TTC549 (cell line): ENCODE data around the gene PROSER2.

ENCODE experiments used
- FAIRE-seq: peaks from 2 replicates; lab custom pipeline; 2012; peaks lifted over from hg19 to GRCh38; lab: Jason Lieb, UNC

PROSER2 gene, protein sequence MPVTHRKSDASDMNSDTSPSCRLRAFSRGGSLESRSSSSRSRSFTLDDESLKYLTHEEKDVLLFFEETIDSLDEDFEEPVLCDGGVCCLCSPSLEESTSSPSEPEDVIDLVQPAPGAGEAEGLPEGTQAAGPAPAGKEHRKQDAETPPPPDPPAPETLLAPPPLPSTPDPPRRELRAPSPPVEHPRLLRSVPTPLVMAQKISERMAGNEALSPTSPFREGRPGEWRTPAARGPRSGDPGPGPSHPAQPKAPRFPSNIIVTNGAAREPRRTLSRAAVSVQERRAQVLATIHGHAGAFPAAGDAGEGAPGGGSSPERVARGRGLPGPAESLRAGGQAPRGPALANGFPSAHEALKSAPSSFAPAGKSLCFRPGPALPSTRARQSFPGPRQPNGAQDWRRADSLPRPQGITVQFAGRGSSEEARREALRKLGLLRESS

DNA sequence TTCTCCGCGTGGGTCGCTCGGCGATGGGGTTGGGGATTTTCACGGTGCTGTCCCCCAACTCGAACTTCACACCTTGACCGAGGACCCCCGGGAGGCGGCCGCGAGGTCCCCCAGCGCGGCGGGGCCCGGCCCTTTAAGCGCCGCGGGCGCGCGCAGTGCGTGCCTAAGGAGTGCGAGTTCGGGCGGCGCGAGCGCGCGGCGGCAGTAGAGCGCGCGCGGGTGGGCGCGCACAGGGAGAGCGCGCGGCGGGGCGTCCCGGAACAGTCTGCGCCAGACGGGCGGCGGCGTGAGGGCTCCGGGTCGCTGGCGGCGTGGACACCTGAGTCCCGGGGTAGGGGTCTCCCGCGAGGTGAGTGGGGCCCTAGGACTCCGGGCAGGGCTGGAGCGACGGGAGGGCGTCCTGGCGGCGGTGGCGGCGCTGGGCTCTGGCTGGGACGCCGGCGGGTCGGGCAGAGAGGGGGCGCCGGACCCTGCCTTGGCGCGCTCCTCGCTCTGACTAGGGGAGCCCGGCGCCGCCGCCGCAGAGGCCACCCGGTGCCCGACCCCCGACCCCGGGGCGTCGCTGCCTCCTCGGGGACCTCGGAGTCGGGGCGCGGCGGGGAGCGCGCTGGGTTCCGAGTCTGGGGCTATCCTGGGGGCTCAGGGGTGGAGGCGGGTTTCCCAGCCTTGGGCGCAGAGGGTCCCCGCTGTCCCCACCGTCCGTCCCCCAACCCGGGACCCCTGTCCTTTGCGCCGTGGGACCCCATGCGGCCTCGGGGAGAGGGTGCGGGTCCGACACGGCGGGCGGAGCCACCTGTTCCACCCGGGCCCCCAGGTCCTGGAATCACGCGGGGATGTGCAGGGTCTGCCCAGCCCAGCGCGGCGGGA, at the start of gene PROSER2:
Gene PROSER2, plus strand, starts transcription at position 235 of the 867 bp plus-strand sequence. CDS start 28,722 bp downstream, outside the sequence.
- FAIRE-seq: no peak

DNA sequence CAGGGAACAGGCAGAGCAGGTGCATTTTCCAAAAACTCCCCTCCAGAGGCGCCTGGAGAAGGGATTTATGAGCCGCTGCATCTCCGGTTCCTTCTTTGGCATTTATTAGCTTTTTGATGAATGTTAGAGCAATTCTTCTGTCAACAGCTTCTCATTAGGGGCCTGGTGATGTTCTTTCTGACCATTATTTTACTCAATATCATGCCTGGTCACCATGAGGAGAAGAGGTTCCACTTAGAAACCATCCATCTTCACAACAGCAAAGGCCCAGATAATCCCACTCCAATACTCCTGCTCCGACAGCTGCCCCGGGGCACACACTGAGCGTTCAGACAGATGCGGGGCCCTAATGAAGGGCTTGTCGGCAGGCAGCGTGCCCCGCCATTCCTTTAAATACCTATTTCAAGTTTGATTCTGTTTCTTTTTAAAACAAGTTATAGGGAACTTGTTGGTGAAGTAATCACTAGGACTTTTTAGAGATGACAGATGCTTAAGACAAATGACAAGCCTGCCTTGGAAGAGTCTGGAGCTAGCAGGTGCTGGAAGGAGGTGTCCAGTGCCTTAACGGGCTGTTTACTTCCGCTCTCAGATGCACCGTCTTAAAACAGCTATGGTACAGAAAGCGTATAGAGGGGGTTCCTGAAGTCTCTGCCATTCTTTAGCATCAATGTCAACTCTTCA, 49.3 kb upstream of the PROSER2 start:
- no peak for FAIRE-seq

DNA sequence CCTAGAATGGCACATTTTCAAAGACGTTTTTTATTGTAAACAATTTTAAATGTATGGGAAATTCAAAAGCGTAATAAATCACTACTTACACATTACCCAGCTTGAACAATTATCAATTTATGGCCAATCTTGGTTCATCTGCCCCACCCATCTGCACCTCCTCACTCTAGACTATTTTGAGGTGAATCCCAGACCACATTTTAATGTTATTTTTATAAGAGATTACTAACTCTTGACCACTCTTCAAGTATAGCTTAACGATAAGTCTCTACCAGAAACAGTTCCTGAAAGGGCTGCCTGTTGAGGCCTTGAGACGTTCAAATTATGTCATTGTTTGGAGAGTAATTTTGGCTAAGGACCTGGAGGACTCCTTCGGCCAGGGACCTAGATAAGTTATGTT, 47.7 kb upstream of the PROSER2 start:
- no peak for FAIRE-seq

DNA sequence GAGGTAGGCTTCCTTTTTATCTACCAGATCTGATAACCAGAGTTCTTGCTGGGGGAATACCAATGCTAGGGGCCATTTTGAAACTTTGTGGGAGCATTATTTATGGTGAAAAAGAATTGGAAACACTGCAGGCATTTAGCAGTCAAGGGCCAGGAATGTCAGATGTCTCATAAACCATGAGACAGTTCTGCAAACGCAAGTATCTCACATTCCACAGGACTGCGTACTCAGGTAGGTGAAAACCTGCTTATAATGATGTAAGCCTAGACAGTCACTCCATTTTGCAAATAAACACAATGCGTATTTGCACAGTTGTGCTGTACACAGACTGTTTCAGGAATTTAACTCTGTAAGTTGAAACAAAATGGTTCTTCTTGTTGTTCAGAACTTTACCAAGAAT, 47.1 kb upstream of the PROSER2 start:
- FAIRE-seq: no peak

DNA sequence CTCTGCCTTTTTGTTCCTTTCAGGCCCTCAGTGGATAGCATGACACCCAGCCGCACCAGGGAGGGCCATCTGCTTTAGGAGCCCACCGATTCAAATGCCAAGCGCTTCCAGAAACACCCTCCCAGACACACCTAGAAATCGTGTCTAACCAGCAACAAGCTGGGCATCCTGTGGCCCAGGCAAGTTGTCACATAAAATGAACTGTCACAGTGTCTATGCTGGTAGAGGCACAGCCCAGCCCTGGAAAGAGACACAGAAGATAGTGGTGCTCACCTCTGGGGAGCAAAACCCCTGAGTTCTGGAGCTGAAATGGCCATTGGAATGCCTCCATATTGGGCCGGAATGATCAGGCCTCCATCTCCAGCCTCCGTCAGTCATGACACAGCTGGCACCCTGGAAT, 42.0 kb upstream of the PROSER2 start:
- FAIRE-seq: no peak

DNA sequence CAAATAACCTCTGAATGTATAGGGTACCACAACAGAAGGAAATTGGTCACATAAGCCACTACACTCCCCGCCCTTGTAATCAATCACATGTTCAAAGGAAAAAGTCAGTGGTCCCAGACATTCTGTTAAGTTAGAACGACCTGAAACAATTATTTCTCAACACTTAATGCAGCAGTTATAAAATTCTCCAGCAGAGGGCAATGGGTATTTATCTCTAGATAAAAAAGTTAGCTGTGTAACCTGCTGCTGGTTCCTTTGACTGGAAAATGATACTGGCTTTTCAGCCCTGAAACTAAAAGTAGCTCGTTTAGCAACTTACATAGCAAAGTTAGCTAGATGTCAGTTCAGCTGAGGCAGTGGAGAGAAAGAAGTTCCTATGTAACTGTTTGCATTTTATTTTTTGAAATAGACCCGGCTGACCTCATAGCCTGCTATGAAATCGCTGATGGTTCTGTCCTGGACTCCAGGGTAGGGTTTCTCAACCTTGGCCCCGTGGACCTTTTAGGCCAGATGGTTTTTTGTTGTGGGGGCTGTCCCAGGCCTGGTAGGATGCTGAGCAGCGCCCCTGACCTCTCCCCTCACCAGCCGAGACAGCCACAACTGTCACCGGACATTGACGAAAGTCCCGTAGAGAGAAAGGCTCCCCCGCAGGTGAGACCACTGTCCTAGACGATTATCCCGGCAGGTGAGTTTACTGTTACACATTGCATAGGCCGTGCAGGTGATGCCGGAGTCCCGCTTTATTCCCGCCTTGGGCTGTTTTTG, 40.2 kb upstream of the PROSER2 start:
- FAIRE-seq: peak; percentile 60

DNA sequence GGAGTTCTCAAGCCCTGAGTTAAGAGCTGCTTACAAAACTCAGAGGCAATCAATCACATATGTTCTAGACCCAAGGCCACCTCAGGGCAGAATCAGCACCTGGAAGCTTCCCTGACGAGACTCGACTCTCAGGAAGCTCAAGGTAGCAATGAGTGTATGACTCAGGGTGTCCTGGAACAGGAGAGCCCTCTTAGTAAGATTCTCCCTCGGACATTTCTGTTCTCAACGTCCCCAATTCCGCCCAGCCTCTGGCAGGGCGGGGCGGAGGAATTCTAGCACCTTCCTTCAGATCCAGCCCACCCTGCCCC, 39.6 kb upstream of the PROSER2 start:
- FAIRE-seq: no peak

DNA sequence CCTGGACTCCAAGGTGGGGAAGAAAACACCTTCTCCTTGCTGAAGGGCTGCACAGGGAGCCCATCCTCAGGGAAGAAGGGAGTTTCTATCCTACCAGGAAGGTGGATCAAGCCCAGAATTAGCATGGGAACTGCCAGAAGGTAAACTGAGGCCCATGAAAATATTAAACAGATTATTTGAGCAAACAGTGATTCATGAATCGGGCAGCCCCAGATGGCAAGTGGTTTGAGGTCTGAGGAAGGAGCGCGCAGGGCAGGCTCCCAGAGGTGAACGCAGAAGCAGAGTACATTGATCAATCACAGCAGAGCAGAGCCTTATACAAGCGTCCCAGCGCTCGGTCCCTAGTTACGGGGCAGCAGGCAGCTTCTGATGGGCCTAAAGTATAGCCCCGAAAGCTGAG, 35.8 kb upstream of the PROSER2 start:
- no peak for FAIRE-seq

DNA sequence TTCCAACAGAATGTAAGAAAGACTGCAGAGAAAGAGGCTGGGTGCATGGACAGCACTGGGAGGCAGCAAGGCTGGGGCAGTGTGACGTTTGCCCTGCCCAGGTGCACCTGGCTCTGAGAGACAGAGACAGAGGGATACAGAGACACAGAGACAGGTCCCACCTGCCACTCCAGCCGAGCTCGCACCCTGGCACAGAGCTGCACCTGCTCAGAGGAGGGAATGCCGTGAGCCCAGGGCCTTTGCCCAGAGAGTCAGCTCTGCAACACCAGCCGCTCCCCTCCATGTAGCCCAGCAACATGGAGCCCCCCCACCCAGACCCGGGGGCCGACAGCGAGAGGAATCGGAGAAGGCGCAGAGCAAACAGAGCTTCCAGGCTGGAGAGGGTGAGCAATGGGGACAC, 35.3 kb upstream of the PROSER2 start:
- FAIRE-seq: no peak

DNA sequence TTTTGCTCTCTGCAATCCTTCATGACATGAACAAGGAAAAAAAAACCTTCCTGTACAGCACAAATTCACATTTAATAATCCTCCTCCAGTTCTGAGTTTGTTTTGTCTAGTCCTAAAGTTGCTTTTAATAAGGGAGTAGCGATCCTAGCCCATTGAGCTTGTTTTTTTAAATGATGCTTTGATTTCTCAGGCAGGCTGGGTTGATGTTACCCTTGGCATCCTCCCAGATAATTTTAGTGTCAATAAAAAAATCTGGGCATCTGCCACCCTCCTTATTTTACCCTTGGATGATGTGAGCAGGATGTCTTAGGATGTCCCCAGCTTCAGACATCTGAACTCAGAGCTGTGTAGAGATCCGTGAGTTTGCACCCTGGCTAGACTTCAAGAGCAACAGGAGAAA, 33.9 kb upstream of the PROSER2 start:
- no peak for FAIRE-seq

DNA sequence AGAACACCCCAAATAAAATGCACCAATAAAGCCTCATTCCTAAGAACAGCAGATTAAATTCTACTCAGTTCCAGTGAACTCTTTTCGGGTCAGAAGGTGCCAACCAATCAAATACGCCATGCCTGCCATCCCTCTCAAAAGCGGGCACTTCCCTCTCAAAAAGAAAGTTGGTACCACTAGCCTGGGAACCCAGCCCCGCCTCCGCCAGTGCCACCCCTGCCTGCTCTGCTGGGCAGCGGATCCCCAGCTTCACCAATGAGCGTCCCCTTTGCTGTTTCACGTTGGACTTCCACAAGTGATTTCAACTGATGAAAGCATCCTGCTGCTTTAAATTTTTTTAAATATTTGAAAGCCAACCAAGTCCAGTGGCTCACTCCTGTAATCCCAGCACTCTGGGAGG, 33.2 kb upstream of the PROSER2 start:
- no peak for FAIRE-seq

DNA sequence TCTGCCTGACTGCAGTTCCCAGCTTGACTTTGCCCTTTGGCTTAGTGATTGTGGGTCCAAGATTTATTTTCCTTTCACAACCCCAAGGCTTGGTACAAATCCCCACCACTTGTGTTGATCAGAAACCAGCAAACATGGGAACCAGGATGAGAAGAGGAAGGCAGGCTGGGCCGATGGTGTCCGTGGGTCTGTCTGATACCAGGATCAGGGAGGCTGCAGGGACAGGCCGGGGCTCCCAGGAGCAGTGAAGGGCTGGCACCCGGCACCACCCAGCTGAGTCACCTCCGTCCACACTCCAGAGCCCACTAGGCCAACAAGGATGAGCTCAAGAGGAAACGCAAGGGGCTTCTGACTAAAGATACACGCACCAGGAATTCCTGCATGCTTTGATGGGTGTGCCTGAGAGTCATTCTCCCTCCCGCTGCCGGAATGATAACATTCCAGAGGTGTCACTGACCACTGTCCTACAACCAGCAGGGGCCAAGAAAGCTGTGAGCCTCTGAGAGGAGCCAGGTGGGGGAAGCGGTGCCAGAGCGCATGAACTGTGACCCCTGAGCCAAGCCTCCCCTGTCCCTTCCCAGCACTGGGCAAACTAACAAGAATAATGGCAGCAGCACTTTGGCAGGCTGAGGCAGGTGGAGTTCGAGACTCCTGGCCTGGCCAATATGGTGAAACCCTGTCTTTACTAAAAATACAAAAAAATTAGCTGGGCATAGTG, 29.2 kb upstream of the PROSER2 start:
- no peak for FAIRE-seq

DNA sequence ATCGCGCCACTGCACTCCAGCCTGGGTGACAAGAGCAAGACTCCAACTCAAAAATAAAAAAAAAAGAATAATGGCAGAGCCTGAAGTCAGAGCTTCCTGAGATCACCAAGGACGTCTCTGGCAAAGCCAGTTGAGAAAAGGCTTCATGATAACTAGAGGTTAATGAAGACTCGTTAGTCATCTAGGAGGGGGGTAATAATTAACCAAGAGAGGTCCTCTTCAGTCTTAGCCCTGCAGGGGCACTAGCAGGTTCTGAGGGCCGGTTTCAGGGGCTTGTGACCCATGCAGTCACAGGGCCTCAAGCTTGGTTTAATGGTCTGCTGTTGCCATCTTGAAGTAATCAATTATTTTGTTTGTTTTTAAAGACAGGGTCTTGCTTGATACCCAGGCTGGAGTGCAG, 28.6 kb upstream of the PROSER2 start:
- no peak for FAIRE-seq

DNA sequence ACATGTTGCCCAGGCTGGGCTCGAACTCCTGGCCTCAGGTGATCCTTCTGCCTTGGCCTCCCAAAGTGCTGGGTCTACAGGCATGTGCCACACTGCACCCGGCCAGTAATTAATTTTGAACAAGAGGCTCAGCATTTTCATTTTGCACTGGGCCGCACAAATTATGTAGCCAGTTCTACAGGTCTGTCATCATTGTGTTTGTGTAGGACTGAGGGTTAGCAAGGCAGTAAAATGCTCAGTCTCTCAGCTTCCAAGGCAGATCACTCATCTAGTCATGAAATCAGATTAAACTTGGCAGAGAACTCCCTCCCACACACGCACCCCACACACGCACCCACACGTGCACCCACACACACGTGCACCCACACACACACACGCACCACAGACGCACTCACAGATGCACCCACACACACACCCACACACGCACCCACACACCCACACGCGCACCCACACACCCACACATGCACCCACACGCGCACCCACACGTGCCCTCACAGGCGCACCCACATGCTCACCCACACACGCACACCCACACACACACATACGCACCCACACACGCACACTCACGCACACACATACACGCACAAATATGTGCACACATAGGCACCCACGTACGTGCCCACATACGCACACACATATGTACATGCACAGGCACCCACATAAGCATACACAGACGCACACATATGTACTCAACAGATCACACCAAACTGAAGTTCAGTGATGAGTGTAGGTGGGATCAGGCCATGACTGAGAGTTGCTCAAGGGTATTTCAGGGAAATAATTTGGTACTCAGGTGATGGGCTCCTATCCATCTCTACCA, 27.8 kb upstream of the PROSER2 start:
- FAIRE-seq: no peak

DNA sequence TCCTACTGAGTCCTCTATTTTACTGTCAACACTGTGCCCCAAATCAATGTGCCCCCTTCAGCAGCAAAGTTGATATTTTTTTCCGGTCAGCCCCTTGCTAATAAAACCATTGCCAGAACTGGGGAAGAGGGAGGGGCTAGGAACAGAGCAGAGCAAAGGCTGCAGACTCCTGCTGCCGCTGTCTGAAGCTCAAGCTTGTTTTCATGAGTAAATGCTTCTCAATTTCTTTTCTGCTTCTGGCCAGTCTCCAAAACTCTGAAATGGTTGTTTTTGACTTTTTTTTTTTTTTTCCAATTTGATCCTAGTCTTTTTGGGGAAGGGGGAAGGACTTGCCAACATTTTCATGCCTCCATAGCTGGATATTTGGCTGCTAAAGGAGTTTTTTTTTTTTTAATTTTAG, 26.7 kb upstream of the PROSER2 start:
- FAIRE-seq: no peak

DNA sequence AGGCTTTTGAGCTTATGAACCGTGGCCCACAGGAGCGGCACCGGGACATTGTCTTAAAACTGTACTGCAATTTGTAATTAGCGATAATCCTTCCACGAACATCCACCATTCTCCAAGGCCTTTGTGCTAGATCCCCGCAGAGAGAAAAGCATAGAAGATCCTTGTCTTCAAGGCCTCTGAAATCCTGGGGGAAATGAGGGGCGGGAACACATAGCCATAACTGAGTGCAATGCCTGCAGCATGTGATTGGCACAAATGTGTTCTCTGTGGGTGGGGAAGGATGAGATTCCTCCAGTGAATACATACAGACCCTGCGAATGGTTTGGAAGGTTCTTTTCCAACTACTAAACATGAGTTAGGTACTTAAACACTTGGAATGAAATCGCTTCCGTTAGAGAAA, 25.9 kb upstream of the PROSER2 start:
- no peak for FAIRE-seq

DNA sequence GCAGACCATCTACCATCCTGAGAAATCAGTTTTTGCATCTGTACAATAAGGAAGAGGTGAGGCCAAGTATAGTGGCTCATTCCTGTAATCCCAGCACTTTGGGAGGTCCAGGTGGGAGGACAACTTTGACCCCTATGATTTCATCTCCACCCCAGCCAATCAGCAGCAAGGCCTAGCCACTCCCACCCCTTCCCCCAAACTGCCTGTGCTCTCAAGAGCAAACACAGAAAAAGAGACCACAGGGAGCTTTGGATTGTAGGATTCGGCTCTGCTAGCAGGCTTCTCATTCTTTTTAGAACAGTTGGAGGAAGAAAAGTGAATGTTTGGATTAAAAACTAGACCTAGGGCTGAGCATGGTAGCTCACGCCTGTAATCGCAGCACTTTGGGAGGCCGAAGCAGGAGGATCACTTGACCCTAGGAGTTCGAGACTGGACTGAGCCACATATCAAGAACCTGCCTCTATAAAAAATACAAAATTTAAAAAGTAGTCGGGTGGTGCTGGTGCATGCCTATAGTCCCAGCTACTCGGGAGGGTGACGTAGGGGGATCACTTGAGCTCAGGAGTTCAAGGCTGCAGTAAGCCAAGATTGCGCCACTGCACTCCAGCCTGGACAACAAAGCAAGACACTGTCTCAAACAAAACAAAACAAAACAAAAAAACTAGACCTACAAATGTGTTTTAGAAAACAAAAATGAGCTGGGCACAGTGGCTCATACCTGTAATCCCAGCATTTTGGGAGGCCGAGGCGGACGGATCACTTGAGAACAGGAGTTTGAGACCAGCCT, 25.1 kb upstream of the PROSER2 start:
- no peak for FAIRE-seq

DNA sequence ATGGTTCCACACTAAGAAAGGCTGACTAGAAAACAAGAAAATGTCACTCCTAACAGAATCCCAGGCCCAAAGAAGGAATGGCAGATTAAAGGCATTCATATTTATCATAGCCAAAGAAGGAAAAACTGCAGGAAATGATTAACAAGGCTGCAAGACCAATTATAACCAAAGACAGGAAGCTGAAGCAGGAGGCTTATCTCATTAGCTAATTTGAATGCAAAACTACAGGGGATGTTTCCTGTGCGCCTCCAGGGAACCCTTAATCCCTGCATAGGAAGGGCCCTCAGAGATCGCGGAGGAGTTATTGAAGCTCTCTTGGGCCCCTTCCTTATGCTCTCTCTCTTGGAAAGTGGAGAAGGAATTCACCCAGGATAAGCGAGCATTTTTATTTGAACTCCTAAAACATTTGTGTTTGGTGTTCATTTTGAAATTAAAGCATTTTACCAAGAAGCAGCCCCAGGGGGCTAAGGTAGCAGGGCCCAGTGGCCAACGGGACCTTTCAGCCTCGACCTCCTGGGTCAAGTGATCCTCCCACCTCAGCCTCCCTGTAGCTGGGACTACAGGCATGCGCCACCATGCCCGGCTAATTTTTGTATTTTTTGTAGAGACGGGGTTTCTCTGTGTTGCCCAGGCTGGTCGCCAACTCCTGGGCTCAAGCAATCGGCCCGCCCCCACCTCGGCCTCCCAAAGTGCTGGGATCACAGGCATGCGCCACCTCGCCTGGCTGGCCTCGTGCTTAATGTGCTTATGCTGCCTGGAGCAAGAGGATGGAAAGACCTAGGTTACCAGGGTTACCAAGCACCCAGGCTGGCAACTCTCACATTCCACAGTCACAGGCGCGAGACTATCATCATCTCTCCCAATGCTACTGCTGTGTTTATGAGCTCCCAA, 24.1 kb upstream of the PROSER2 start:
- FAIRE-seq: no peak

DNA sequence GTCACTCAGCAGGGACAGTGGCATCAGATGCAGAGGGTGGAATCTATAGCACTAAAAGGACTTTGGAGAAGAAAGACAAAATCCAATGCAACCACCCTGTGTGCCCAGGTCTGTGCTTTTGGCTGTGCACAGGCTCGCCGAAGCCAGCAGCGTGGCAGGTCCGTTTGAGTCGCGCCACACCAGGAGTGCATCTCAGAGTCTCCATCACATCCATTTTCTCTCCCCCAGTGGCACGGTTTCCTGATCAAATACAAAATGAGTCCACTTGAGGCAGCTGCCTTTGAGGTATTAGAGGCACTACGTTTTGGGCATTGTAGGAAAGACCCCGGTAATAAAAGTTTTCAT, 23.4 kb upstream of the PROSER2 start:
- FAIRE-seq: no peak
